Measurements from ENCODE around the gene YJU2.
"Not testable (repeated sequence)": the region's sequence is repeated elsewhere in the genome, so short reads cannot be mapped to it uniquely, and the experiment has no call there.

Gene YJU2

GRCh38 chr19:4229179-4229931, 17.5 kb upstream of the YJU2 start, which contains the start of gene EBI3:
Gene EBI3, plus strand, starts transcription at chr19:4229523. Its CDS starts 28 bp downstream, at chr19:4229551.
- DNase-seq (ENCODE audit: low read depth): peak; percentile 51

- DNase-seq (ENCODE audit: low read depth): not testable (repeated sequence)
These were observed 16.6 kb upstream of the YJU2 start for GRCh38 chr19:4230237-4230636.

- not testable (repeated sequence) for DNase-seq (ENCODE audit: low read depth)
These were observed 15.4 kb upstream of the YJU2 start for GRCh38 chr19:4231521-4231920.

GRCh38 chr19:4232139-4232538, 14.7 kb upstream of the YJU2 start:
- not testable (repeated sequence) for DNase-seq (ENCODE audit: low read depth)

- DNase-seq (ENCODE audit: low read depth): no peak
These were observed 14.1 kb upstream of the YJU2 start for GRCh38 chr19:4232614-4233281.

GRCh38 chr19:4233282-4233853, 13.5 kb upstream of the YJU2 start:
- peak; percentile 57 for DNase-seq (ENCODE audit: low read depth)

- no peak for DNase-seq (ENCODE audit: low read depth)
These were observed 12.6 kb upstream of the YJU2 start for GRCh38 chr19:4234142-4234861.

GRCh38 chr19:4234862-4235201, 12.0 kb upstream of the YJU2 start:
- DNase-seq (ENCODE audit: low read depth): no peak

- DNase-seq (ENCODE audit: low read depth): not testable (repeated sequence)
These were observed 9.4 kb upstream of the YJU2 start for GRCh38 chr19:4237510-4237909.

- no peak for DNase-seq (ENCODE audit: low read depth)
These were observed 8.0 kb upstream of the YJU2 start for GRCh38 chr19:4238831-4239230.

GRCh38 chr19:4241824-4242430, 5.0 kb upstream of the YJU2 start:
- DNase-seq (ENCODE audit: low read depth): no peak

GRCh38 chr19:4245938-4246337, 942 bp upstream of the YJU2 start:
- not testable (repeated sequence) for DNase-seq (ENCODE audit: low read depth)

- no peak for DNase-seq (ENCODE audit: low read depth)
These were observed 9.7 kb downstream of the YJU2 start for GRCh38 chr19:4256563-4256962.

GRCh38 chr19:4257025-4257424, 10.1 kb downstream of the YJU2 start:
- no peak for DNase-seq (ENCODE audit: low read depth)

- no peak for DNase-seq (ENCODE audit: low read depth)
These were observed 11.3 kb downstream of the YJU2 start for GRCh38 chr19:4258181-4258580.

GRCh38 chr19:4260613-4261191, 13.8 kb downstream of the YJU2 start:
- DNase-seq (ENCODE audit: low read depth): no peak

GRCh38 chr19:4264812-4265211, 17.9 kb downstream of the YJU2 start:
- no peak for DNase-seq (ENCODE audit: low read depth)

- DNase-seq (ENCODE audit: low read depth): no peak
These were observed 19.5 kb downstream of the YJU2 start for GRCh38 chr19:4266253-4267000.

- DNase-seq (ENCODE audit: low read depth): peak; percentile 48
These were observed 20.4 kb downstream of the YJU2 start for GRCh38 chr19:4267101-4267900.

Data from stimulated activated CD8-positive, alpha-beta memory T cell treated with anti-CD3 and anti-CD28 coated beads, Interleukin-4, amount 100 ng/mL, for 24 hours (primary cell).